HG02943 (cell line): ENCODE measurements around the gene CMTM2.
"Not testable (repeated sequence)": the region's sequence is repeated elsewhere in the genome, so short reads cannot be mapped to it uniquely, and the experiment has no call there.

ENCODE experiments used
- ATAC-seq: cut with Tn5 transposase; IDR thresholded peaks from one replicate; pipeline ENCODE4 v1.9.1; 2021; ENCODE audit warnings: mild to moderate bottlenecking, low read depth, moderate library complexity; ENCODE audit not compliant: unreplicated experiment

CMTM2 gene

GRCh38 chr16:66580605-66581209 lies 1.4 kb downstream of the CMTM2 start:
- ATAC-seq: no peak

DNA sequence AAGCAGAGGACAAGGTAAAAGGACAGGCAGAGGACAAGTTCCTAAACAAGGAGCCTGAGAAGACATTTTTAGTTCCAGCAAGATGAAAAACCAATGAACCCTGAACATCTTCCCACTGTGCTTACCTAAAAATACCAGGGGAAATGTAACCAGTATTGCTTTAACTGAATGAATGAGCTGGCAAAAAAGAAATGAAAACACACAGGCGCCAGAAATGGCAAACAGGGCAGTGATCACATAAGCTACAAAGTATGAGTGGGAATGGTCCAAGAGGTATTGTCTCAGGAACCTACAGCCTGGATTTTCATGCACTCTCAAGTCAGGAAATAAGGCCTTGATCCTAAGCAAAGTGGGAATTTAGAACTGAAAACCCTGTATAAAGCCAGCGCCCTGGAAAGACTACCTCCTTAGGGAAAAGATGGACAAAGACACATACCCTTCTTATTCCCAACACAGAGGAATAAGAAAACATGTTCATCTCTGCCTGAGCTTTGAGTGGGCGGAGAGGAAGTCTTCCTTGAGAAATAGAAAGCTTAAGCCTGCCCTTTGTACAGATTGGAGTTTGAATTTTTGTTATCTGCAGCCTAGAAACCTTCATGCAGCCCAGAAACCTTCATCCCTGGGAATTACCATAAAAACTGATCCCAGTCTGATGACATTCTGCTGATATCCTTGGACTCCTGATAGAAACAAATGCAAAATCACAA lies 2.1 kb downstream of the CMTM2 start:
- no peak for ATAC-seq

GRCh38 chr16:66585481-66586239 lies 6.4 kb downstream of the CMTM2 start:
- no peak for ATAC-seq

GRCh38 chr16:66587881-66588600 lies 8.8 kb downstream of the CMTM2 start:
- no peak for ATAC-seq

DNA sequence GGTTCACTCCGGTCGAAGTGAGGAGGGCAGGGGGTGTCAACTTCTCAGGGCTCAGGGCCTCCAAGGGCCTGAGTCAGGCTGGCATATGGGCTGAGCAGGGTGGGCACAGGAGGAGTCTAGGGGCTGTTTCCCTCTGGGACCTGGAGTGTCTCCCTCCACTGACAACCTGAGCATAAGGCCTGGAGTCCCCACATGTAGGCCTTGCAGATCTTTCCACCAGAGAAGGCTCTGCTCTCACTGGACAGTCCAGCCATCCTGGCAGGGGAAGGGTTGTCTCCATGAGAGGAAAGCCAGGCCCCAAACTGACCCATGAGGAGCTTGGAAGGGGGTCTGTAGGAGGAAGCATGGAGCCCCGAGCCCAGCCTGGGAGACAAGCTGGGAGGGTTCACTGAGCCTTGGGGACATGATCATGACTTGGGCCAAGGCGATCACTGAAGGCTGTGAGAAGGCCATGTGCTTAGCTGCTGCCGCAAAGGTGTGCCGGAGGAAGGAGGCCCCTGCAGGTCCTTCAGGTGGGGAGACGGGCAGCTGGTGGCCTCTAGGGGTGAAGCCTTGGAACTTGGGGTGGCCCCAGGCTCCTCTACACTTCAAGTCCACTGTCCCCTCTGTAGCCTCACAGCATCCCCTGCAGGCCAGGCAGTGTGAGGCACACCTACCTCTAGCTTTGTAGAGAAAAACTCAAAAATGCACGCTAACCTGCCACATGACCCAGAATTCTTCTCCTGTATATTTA lies 9.9 kb downstream of the CMTM2 start:
- ATAC-seq: no peak

GRCh38 chr16:66590322-66590721 lies 11.1 kb downstream of the CMTM2 start:
- no peak for ATAC-seq

- ATAC-seq: no peak
Observed at GRCh38 chr16:66591018-66591417, 11.8 kb downstream of the CMTM2 start.

DNA sequence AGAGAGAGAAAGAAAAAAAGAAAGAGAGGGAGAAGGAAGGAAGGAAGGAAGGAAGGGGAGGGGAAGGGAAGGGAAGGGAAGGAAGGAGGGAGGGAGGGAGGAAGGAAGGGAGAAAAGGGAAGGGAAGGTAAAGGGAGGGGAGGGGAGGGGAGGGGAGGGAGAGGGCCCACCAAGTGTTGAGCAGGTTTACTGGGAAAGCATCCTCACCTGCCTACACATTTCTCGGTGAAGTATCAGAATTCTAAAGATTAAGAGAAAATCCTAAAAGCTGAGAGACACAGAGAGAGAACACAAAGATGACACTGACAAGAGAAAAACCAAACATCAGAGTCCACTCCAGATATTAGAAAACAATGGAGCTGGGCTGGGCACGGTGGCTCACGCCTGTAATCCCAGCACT lies 13.0 kb downstream of the CMTM2 start:
- no peak for ATAC-seq

DNA sequence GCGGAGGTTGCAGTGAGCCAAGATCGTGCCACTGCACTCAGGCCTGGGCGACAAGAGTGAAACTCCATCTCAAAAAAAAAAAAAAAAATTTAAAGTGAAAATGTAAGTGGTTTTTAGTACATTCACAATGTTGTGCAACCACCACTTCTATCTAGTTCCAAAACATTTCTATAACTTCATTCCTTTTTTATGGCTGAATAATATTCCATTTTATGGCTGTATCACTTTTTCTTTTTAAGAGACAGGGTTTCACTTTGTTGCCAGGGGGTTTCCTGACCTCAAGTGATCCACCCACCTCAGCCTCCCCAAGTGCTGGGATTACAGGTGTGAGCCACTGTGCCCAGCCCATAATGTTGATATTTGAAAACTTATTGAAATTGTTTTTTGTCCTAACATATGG lies 13.6 kb downstream of the CMTM2 start:
- ATAC-seq: no peak

- no peak for ATAC-seq
Observed at GRCh38 chr16:66594739-66595138, 15.5 kb downstream of the CMTM2 start.

DNA sequence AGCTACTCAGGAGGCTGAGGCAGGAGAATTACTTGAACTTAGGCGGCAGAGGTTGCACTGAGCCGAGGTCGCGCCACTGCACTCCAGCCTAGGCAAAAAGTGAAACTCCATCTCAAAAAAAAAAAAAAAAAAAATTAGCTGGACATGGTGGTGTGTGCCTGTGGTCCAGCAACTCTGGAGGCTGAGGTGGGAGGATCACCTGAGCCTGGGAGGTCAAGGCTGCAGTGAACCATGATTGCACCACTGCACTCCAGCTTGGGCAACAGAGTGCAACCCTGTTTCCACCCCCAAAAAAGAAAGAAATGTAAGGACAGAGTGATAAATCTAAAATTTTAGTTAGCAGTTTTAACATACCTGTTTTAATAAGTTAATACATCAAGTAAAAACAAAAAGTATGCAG lies 17.3 kb downstream of the CMTM2 start:
- ATAC-seq: not testable (repeated sequence)

DNA sequence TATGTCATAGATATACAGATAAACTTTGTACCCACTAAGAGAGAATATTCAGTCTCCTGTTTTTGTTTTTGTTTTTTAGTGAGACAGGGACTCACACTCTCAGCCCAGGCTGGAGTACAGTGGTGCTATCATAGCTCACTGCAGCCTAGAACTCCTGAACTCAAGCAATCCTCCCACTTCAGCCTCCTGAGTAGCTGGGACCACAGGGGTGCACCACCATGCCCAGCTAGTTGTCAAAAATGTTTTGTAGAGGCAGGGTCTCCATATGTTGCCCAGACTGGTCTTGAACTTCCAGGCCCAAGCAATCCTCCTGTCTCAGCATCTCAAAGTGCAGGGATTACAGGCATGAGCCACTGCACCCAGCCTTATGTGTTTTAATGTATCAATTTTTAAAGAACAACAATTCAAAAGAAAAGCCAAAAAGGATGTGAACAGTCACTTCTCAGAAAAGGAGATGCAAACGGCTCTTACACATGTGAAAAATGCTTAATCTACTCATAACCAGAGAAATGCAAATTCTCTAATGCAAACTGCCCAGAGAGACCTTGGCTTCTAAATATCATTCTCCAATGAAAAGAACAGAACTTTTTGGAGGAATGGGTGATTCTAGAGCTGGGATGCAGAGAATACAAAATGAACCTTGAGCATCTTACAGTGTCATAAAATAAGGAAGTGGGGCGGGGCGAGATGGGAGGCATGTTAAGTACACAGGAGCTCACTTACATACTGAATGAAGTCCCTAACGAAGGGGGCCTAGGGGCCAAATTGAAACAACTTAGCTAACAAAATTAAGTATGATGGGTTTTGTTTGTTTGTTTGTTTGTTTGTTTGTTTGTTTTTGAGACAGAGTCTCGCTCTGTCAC lies 18.0 kb downstream of the CMTM2 start:
- no peak for ATAC-seq

- ATAC-seq: no peak
Observed at GRCh38 chr16:66598111-66598510, 18.8 kb downstream of the CMTM2 start.

- ATAC-seq: no peak
Observed at GRCh38 chr16:66599726-66600125, 20.5 kb downstream of the CMTM2 start.

DNA sequence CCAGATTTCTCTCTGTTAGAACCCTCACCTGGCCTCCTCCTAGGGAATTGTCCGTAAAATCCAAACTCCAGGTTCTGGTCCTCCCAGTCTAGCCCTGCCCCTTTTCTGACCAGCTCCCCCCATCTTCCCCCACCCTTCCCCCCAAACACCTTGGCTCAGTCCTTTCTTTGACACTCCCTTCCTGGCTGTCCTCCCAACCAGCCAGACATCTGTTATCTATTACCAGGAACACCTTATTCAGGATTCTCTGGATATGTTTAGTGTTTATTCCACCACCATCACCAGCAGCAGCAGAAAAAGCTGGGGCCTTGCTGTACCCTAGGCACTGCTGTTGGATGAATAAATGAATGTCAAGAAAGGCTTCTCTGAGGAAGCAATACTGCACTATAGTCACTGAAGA lies 21.2 kb downstream of the CMTM2 start:
- no peak for ATAC-seq

GRCh38 chr16:66601471-66601870 lies 22.2 kb downstream of the CMTM2 start:
- no peak for ATAC-seq

- no peak for ATAC-seq
Observed at GRCh38 chr16:66603537-66604375, 24.5 kb downstream of the CMTM2 start.

GRCh38 chr16:66604376-66605176 lies 25.3 kb downstream of the CMTM2 start, which contains the start of gene CMTM3:
Gene CMTM3 (plus strand): TSS chr16:66604704. CDS start chr16:66604806, 102 bp downstream.
- no peak for ATAC-seq
